GM12878 (cell line): Measurements from ENCODE around the gene MYBBP1A. TPM values are rescaled to one million over a fixed set of nuclear protein-coding genes. Genes with fewer than 3 reads are reported as not detected.

Experiments used
- ATAC-seq: fragments of 200-7000 bp; cut with Tn5 transposase; 3 replicates; pipeline ENCODE4 v1.9.1; 2020; ENCODE audit warnings: mild to moderate bottlenecking, moderate library complexity
- BruUV-seq: library from RNA; stranded (reverse); fragments of 400-500 nt; replicated peaks from 2 replicates; lab custom pipeline; 2021; lab: Mats Ljungman, UMichigan
- CTCF ChIA-PET: fragments of 300-600 bp; sonication (Branson Sonifier 250); formaldehyde crosslinking; extraction: SDS; loops from one replicate; lab custom pipeline; 2021; ENCODE audit warnings: inconsistent platforms; lab: Yijun Ruan, JAX
- POLR2A ChIA-PET: fragments of 350-600 bp; formaldehyde crosslinking; extraction: SDS; loops from one replicate; lab custom pipeline; 2021; ENCODE audit warnings: inconsistent platforms; lab: Charles Lee
- RAD21 ChIA-PET: fragments of 300-600 bp; sonication (Branson Sonifier 250); formaldehyde crosslinking; loops from one replicate; lab custom pipeline; 2023; ENCODE audit warnings: antibody characterized with exemption; ENCODE audit not compliant: unreplicated experiment; lab: Charles Lee
- SMC1A ChIA-PET: fragments of 300-600 bp; sonication (Branson Sonifier 250); formaldehyde crosslinking; loops from one replicate; lab custom pipeline; 2023; ENCODE audit not compliant: unreplicated experiment, uncharacterized antibody; lab: Charles Lee
- DNase-seq: peaks from one replicate; pipeline ENCODE4 v3.0.0-alpha.2; 2011; ENCODE audit warnings: low read depth, low spot score
- FAIRE-seq: peaks from 3 replicates; lab custom pipeline; 2011; peaks lifted over from hg19 to GRCh38; lab: Jason Lieb, UNC
- H2AFZ ChIP-seq: 2 replicates; pipeline ENCODE4 v1.6.0; 2011; ENCODE audit warnings: low read depth, low read length, control low read depth; ENCODE audit not compliant: control insufficient read depth
- H3K27ac ChIP-seq: 2 replicates; pipeline ENCODE4 v1.5.1; 2011; ENCODE audit warnings: control low read depth; ENCODE audit not compliant: control insufficient read depth, insufficient read depth
- H3K27me3 ChIP-seq, 2 experiments: replicated peaks in 1 of 2; 2 replicates each; pipeline versions ENCODE4 v1.6.0 to v1.6.1; 2011; ENCODE audit warnings: low read length in 1 of 2; ENCODE audit not compliant: control insufficient read depth in 2 of 2, insufficient read depth in 2 of 2
- H3K36me3 ChIP-seq, 2 experiments: 2 replicates each; pipeline ENCODE4 v1.5.1; 2011; ENCODE audit warnings: low read length in 1 of 2; ENCODE audit not compliant: control insufficient read depth in 2 of 2, insufficient read depth in 2 of 2
- H3K4me1 ChIP-seq: 2 replicates; pipeline ENCODE4 v1.6.1; 2011; ENCODE audit warnings: mild to moderate bottlenecking, low read length, moderate library complexity, mixed read lengths; ENCODE audit not compliant: control insufficient read depth, insufficient read depth
- H3K4me2 ChIP-seq: 2 replicates; pipeline ENCODE4 v1.6.0; 2011; ENCODE audit warnings: control low read depth; ENCODE audit not compliant: control insufficient read depth, insufficient read depth
- H3K4me3 ChIP-seq: fragments of 200-600 bp; sonication (generic); 2 replicates; pipeline ENCODE4 v1.5.1; 2016
- H3K79me2 ChIP-seq: 2 replicates; pipeline ENCODE4 v1.6.0; 2011; ENCODE audit warnings: low read length; ENCODE audit not compliant: control insufficient read depth, insufficient read depth
- H3K9ac ChIP-seq: 2 replicates; pipeline ENCODE4 v1.8.0; 2011; ENCODE audit warnings: low read length, control low read depth, mixed read lengths; ENCODE audit not compliant: control insufficient read depth, insufficient read depth
- H3K9me3 ChIP-seq: replicated peaks from 3 replicates; pipeline ENCODE4 v1.5.1; 2011; ENCODE audit warnings: mild to moderate bottlenecking, low read length; ENCODE audit not compliant: control insufficient read depth, insufficient read depth
- H4K20me1 ChIP-seq: 2 replicates; pipeline ENCODE4 v1.6.0; 2011; ENCODE audit not compliant: control insufficient read depth, insufficient read depth
- CHD1 ChIP-seq: IDR thresholded peaks from 2 replicates; pipeline ENCODE4 v1.6.1; 2012; ENCODE audit warnings: low read depth, low read length, improper control_type of control experiment
- EGR1 ChIP-seq, 2 experiments: IDR thresholded peaks; 1 replicate in 1 of 2; 2 replicates in 1 of 2; pipeline ENCODE4 v1.6.1; 2011 to 2012; ENCODE audit warnings: low read depth in 2 of 2, low read length in 2 of 2, borderline replicate concordance in 1 of 2, mild to moderate bottlenecking in 1 of 2, moderate library complexity in 1 of 2
- EP300 ChIP-seq, 2 experiments: fragments of 150-350 bp in 1 of 2; IDR thresholded peaks; 2 replicates each; pipeline ENCODE4 v1.6.1; 2011 to 2012; ENCODE audit warnings: low read depth in 2 of 2, low read length in 2 of 2, borderline replicate concordance in 1 of 2, improper control_type of control experiment in 1 of 2, inconsistent platforms in 1 of 2; ENCODE audit not compliant: control insufficient read depth in 1 of 2
- ESRRA ChIP-seq: IDR thresholded peaks from 2 replicates; pipeline ENCODE4 v1.6.1; 2012; ENCODE audit warnings: mild to moderate bottlenecking, low read length, improper control_type of control experiment
- FOS ChIP-seq: IDR thresholded peaks from 3 replicates; pipeline ENCODE4 v1.6.1; 2011; ENCODE audit warnings: borderline replicate concordance; ENCODE audit not compliant: insufficient read length; ENCODE audit errors: extremely low read depth
- IKZF1 ChIP-seq: fragments of 450-650 bp; conservative IDR thresholded peaks from 2 replicates; pipeline ENCODE4 v1.6.1; 2017; ENCODE audit warnings: antibody characterized with exemption, mild to moderate bottlenecking
- MTA3 ChIP-seq: IDR thresholded peaks from 2 replicates; pipeline ENCODE4 v1.6.1; 2012; ENCODE audit warnings: low read length, inconsistent platforms, borderline replicate concordance
- ZSCAN29 ChIP-seq: fragments of 450-650 bp; IDR thresholded peaks from 2 replicates; pipeline ENCODE4 v1.6.1; 2017; ENCODE audit warnings: mild to moderate bottlenecking, moderate library complexity
- WGBS: methylation state at CpG from one replicate; pipeline ENCODE4 v1.1.6; 2016; ENCODE audit warnings: low lambda C conversion rate; ENCODE audit not compliant: insufficient replicate concordance, insufficient coverage; ENCODE audit errors: missing lambda C conversion rate; 5-methylcytosine and 5-hydroxymethylcytosine counted together
- in situ Hi-C: fragments of 300-500 bp; cut with MboI; formaldehyde crosslinking; loops from 9 replicates; pipeline ENCODE4 v1.14.3; 2018; ENCODE audit warnings: mixed read lengths
- intact Hi-C: fragments of 100-400 bp; cut with micrococcal nuclease; formaldehyde crosslinking; loops from one replicate; pipeline ENCODE4 v1.14.2; 2022; ENCODE audit not compliant: unreplicated experiment
- polyA plus RNA-seq, 11 experiments: library from polyadenylated mRNA; depleted of rRNA in 4 of 11; unstranded in 6 of 11; stranded (reverse) in 5 of 11; fragments of >200 nt; fragmentation: Nextera tagmentation in 4 of 11; fragmentation: Illumina TruSeq in 1 of 11; extraction: Ambion mirVana in 4 of 11; extraction: Trizol in 1 of 11; gene quantifications; 1 replicate in 1 of 11; 2 replicates in 10 of 11; pipeline versions ENCODE4 v1.2.1 to v1.2.3, GENCODE V29; 2011 to 2016; ENCODE audit warnings: inconsistent platforms in 2 of 11, missing spikeins in 2 of 11, low read depth in 1 of 11
- total RNA-seq, 4 experiments: library from RNA; depleted of rRNA in 3 of 4; stranded (reverse); fragments of >200 nt in 3 of 4; fragmentation: Illumina TruSeq in 1 of 4; extraction: Trizol in 1 of 4; gene quantifications; 2 replicates each; pipeline versions ENCODE4 v1.2.1 to v1.2.3, GENCODE V29; 2013 to 2021
- TF ChIP-seq, protein P1 (sequence below): fragments of 450-650 bp; IDR thresholded peaks from 2 replicates; pipeline ENCODE4 v1.6.1; 2017; ENCODE audit warnings: mild to moderate bottlenecking, moderate library complexity
- TF ChIP-seq, protein P2 (sequence below): fragments of 450-650 bp; conservative IDR thresholded peaks from 2 replicates; pipeline ENCODE4 v1.6.1; 2017; ENCODE audit warnings: mild to moderate bottlenecking, moderate library complexity
- TF ChIP-seq, protein P3 (sequence below): fragments of 450-650 bp; IDR thresholded peaks from 2 replicates; pipeline ENCODE4 v1.6.1; 2018; ENCODE audit warnings: borderline replicate concordance, mild to moderate bottlenecking; ENCODE audit not compliant: partially characterized antibody

Gene MYBBP1A
- total and polyA plus RNA-seq, 10 of the 15 experiments (the other 5 are each of a cell fraction or from before 2014, with no cell fraction given): 2.5 to 121 (median 71.6) TPM

DNA sequence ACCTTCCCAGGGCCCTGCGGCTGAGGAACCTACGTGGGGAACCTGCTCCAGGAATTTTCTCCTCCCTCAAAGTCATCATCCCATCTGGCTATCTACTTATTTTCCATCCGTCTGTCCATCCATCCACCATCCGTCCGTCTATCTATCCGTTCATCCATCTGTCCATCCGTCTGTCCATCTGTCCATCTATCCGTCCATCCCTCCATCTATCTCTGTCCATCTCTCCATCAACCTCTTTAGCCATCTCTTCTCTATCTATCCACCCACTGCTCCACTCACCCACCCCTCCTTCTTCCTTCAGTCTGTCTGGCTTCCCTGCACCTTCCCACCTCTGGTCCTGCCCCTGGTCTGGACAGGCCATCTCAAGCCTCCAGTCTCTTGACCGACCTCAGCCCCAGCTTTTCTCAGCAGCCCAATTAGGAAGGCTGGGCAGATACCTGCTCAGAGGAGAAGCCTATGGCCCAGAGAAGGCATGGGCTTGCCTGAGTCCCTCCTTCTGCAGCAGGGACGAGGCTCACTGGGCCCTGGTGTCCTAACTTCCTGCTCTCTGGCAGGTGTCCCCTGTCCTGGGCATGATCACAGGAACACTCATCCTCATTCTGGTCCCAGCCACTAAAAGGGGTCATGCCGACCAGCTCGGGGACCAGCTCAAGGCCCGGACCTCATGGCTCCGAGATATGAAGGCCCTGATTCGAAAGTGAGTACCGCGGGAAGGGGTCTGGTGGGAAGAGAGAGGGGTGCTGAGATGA lies 23.0 kb downstream of the MYBBP1A start:
- intact Hi-C loops (no loop called here), in situ Hi-C loops (no loop called here)
- Histone ChIP-seq H3K9me3 (no peaks in the 10 kb centered on the region), H3K79me2 (no peaks in the 10 kb centered on the region), H4K20me1 (no peaks in the 10 kb centered on the region), H3K9ac (no peak overlapping the region), H2AFZ (no peak overlapping the region), H3K27me3 (no peaks in the 10 kb centered on the region), H3K27ac (no peak overlapping the region), H3K4me2 (no peak overlapping the region), H3K36me3 (no peaks in the 10 kb centered on the region), H3K4me3 (no peak overlapping the region), H3K4me1 (no peaks in the 10 kb centered on the region)
- ChIA-PET SMC1A (no interaction called here), CTCF (no interaction called here), RAD21 (no interaction called here), POLR2A (no interaction called here)
- ATAC-seq (no peak), FAIRE-seq (no peak), DNase-seq (no peak)
- no TSS peak for BruUV-seq
- 54% methylated on average over 17 of the region's 17 CpGs for whole genome bisulfite sequencing
- TF ChIP-seq MTA3: no peak
- no peak for TF ChIP-seq CHD1
- TF ChIP-seq, protein P1, sequence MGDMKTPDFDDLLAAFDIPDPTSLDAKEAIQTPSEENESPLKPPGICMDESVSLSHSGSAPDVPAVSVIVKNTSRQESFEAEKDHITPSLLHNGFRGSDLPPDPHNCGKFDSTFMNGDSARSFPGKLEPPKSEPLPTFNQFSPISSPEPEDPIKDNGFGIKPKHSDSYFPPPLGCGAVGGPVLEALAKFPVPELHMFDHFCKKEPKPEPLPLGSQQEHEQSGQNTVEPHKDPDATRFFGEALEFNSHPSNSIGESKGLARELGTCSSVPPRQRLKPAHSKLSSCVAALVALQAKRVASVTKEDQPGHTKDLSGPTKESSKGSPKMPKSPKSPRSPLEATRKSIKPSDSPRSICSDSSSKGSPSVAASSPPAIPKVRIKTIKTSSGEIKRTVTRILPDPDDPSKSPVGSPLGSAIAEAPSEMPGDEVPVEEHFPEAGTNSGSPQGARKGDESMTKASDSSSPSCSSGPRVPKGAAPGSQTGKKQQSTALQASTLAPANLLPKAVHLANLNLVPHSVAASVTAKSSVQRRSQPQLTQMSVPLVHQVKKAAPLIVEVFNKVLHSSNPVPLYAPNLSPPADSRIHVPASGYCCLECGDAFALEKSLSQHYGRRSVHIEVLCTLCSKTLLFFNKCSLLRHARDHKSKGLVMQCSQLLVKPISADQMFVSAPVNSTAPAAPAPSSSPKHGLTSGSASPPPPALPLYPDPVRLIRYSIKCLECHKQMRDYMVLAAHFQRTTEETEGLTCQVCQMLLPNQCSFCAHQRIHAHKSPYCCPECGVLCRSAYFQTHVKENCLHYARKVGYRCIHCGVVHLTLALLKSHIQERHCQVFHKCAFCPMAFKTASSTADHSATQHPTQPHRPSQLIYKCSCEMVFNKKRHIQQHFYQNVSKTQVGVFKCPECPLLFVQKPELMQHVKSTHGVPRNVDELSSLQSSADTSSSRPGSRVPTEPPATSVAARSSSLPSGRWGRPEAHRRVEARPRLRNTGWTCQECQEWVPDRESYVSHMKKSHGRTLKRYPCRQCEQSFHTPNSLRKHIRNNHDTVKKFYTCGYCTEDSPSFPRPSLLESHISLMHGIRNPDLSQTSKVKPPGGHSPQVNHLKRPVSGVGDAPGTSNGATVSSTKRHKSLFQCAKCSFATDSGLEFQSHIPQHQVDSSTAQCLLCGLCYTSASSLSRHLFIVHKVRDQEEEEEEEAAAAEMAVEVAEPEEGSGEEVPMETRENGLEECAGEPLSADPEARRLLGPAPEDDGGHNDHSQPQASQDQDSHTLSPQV: no peak
- no peak for TF ChIP-seq FOS
- TF ChIP-seq, protein P2, sequence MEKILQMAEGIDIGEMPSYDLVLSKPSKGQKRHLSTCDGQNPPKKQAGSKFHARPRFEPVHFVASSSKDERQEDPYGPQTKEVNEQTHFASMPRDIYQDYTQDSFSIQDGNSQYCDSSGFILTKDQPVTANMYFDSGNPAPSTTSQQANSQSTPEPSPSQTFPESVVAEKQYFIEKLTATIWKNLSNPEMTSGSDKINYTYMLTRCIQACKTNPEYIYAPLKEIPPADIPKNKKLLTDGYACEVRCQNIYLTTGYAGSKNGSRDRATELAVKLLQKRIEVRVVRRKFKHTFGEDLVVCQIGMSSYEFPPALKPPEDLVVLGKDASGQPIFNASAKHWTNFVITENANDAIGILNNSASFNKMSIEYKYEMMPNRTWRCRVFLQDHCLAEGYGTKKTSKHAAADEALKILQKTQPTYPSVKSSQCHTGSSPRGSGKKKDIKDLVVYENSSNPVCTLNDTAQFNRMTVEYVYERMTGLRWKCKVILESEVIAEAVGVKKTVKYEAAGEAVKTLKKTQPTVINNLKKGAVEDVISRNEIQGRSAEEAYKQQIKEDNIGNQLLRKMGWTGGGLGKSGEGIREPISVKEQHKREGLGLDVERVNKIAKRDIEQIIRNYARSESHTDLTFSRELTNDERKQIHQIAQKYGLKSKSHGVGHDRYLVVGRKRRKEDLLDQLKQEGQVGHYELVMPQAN: no peak
- TF ChIP-seq ESRRA: no peak
- TF ChIP-seq EGR1 (IDR thresholded peaks at IDR 0.05; ENCODE audit: borderline replicate concordance in 1 of 2, low read depth in 2 of 2, low read length in 2 of 2): no peak
- TF ChIP-seq EP300 (IDR thresholded peaks at IDR 0.05; ENCODE audit: borderline replicate concordance in 1 of 2, control insufficient read depth in 1 of 2, low read depth in 2 of 2, low read length in 2 of 2): no peak
- TF ChIP-seq, protein P3, sequence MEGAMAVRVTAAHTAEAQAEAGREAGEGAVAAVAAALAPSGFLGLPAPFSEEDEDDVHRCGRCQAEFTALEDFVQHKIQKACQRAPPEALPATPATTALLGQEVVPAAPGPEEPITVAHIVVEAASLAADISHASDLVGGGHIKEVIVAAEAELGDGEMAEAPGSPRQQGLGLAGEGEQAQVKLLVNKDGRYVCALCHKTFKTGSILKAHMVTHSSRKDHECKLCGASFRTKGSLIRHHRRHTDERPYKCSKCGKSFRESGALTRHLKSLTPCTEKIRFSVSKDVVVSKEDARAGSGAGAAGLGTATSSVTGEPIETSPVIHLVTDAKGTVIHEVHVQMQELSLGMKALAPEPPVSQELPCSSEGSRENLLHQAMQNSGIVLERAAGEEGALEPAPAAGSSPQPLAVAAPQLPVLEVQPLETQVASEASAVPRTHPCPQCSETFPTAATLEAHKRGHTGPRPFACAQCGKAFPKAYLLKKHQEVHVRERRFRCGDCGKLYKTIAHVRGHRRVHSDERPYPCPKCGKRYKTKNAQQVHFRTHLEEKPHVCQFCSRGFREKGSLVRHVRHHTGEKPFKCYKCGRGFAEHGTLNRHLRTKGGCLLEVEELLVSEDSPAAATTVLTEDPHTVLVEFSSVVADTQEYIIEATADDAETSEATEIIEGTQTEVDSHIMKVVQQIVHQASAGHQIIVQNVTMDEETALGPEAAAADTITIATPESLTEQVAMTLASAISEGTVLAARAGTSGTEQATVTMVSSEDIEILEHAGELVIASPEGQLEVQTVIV: no peak
- no peak for TF ChIP-seq ZSCAN29
- no peak for TF ChIP-seq IKZF1
